B cell (primary cell): Measurements from ENCODE around the gene DSCAML1. TPM values are rescaled to one million over a fixed set of nuclear protein-coding genes. Genes with fewer than 3 reads are reported as not detected.

Experiments used
- polyA plus RNA-seq: library from polyadenylated mRNA; depleted of rRNA; stranded (reverse); fragments of >200 nt; gene quantifications from 2 replicates; pipeline ENCODE4 v1.2.3, GENCODE V29; 2012
- total RNA-seq, 2 donors: library from RNA; stranded (reverse); fragments of 120-200 nt in 1 of 2; gene quantifications; 1 replicate in 1 of 2; 2 replicates in 1 of 2; pipeline versions ENCODE4 v1.2.3 to v1.2.4, GENCODE V29; 2013 to 2022

DSCAML1 gene
- total and polyA plus RNA-seq, 2 donors (not counting 1 experiment from before 2014, with no cell fraction given): 1.2 to 6.2 TPM

Other genes with a start within 250 kb of the DSCAML1 start
- 13.5 and 19.5 TPM in 2 replicates for gene FXYD2, start 27.5 kb upstream of the DSCAML1 start, total RNA-seq
- gene FXYD2, start 27.5 kb upstream of the DSCAML1 start, polyA plus RNA-seq: 0.43 and 0.61 TPM in 2 replicates
- not detected in 2 replicates for gene FXYD6, start 79.4 kb upstream of the DSCAML1 start, total RNA-seq
- gene FXYD6, start 79.4 kb upstream of the DSCAML1 start, polyA plus RNA-seq: 0.35 TPM in 1 of 2 replicates, not detected in the other
- 8.0 and 8.7 TPM in 2 replicates for gene TMPRSS13, start 132.2 kb upstream of the DSCAML1 start, total RNA-seq
- 2.4 and 2.8 TPM in 2 replicates for gene TMPRSS13, start 132.2 kb upstream of the DSCAML1 start, polyA plus RNA-seq
- 417 and 434 TPM in 2 replicates for gene IL10RA, start 189.2 kb upstream of the DSCAML1 start, total RNA-seq
- gene IL10RA, start 189.2 kb upstream of the DSCAML1 start, polyA plus RNA-seq: 64.1 and 73.3 TPM in 2 replicates